ENCODE measurements around the gene SCPEP1. TPM values are rescaled to one million over a fixed set of nuclear protein-coding genes. Genes with fewer than 3 reads are reported as not detected.
"Not testable (repeated sequence)": the region's sequence is repeated elsewhere in the genome, so short reads cannot be mapped to it uniquely, and the experiment has no call there.

The SCPEP1 gene
- 42.2 and 47.3 TPM in 2 replicates for total RNA-seq

- peak; percentile 36 for DNase-seq (ENCODE audit: extremely low read depth, low read depth, low spot score)
Observed at GRCh38 chr17:56977673-56978395, at the start of gene SCPEP1. SCPEP1 (plus strand) TSS chr17:56978131; CDS start chr17:56978160, 29 bp downstream.

- no peak for DNase-seq (ENCODE audit: extremely low read depth, low read depth, low spot score)
Observed at GRCh38 chr17:56928586-56928985, 49.3 kb upstream of the SCPEP1 start.

GRCh38 chr17:56929362-56929969 lies 48.5 kb upstream of the SCPEP1 start:
- no peak for DNase-seq (ENCODE audit: extremely low read depth, low read depth, low spot score)

- no peak for DNase-seq (ENCODE audit: extremely low read depth, low read depth, low spot score)
Observed at GRCh38 chr17:56930739-56931337, 47.1 kb upstream of the SCPEP1 start.

- DNase-seq (ENCODE audit: extremely low read depth, low read depth, low spot score) = no peak
Observed at GRCh38 chr17:56933151-56933745, 44.7 kb upstream of the SCPEP1 start.

GRCh38 chr17:56933868-56934267 lies 44.1 kb upstream of the SCPEP1 start:
- no peak for DNase-seq (ENCODE audit: extremely low read depth, low read depth, low spot score)

GRCh38 chr17:56934280-56934679 lies 43.7 kb upstream of the SCPEP1 start:
- no peak for DNase-seq (ENCODE audit: extremely low read depth, low read depth, low spot score)

- no peak for DNase-seq (ENCODE audit: extremely low read depth, low read depth, low spot score)
Observed at GRCh38 chr17:56935461-56935860, 42.5 kb upstream of the SCPEP1 start.

GRCh38 chr17:56936697-56937322 lies 41.1 kb upstream of the SCPEP1 start:
- no peak for DNase-seq (ENCODE audit: extremely low read depth, low read depth, low spot score)

GRCh38 chr17:56937687-56938086 lies 40.2 kb upstream of the SCPEP1 start:
- DNase-seq (ENCODE audit: extremely low read depth, low read depth, low spot score) = no peak

- DNase-seq (ENCODE audit: extremely low read depth, low read depth, low spot score) = not testable (repeated sequence)
Observed at GRCh38 chr17:56938206-56938605, 39.7 kb upstream of the SCPEP1 start.

GRCh38 chr17:56939869-56940484 lies 38.0 kb upstream of the SCPEP1 start:
- DNase-seq (ENCODE audit: extremely low read depth, low read depth, low spot score) = peak; percentile 69

GRCh38 chr17:56943505-56944125 lies 34.3 kb upstream of the SCPEP1 start:
- DNase-seq (ENCODE audit: extremely low read depth, low read depth, low spot score) = no peak

GRCh38 chr17:56945938-56946505 lies 31.9 kb upstream of the SCPEP1 start:
- no peak for DNase-seq (ENCODE audit: extremely low read depth, low read depth, low spot score)

GRCh38 chr17:56947741-56948140 lies 30.2 kb upstream of the SCPEP1 start:
- no peak for DNase-seq (ENCODE audit: extremely low read depth, low read depth, low spot score)

GRCh38 chr17:56948491-56948890 lies 29.4 kb upstream of the SCPEP1 start:
- no peak for DNase-seq (ENCODE audit: extremely low read depth, low read depth, low spot score)

GRCh38 chr17:56949595-56949994 lies 28.3 kb upstream of the SCPEP1 start:
- no peak for DNase-seq (ENCODE audit: extremely low read depth, low read depth, low spot score)

- DNase-seq (ENCODE audit: extremely low read depth, low read depth, low spot score) = no peak
Observed at GRCh38 chr17:56956992-56957391, 20.9 kb upstream of the SCPEP1 start.

GRCh38 chr17:56960596-56961538 lies 17.1 kb upstream of the SCPEP1 start, which contains the start of gene COIL:
COIL (minus strand) TSS chr17:56961050; CDS start chr17:56961019, 31 bp downstream.
- peak; percentile 65 for DNase-seq (ENCODE audit: extremely low read depth, low read depth, low spot score)
